Measurements from ENCODE around the gene GNG12.

GNG12 gene

GRCh38 chr1:67801903-67802302 lies 31.4 kb downstream of the GNG12 start:
- H3K4me1 ChIP-seq (ENCODE audit: control insufficient read depth, insufficient read depth, low read length, unreplicated experiment), result peaks cover 25% of the 10 kb centered on the region
- peaks cover 21% of the 10 kb centered on the region for H3K36me3 ChIP-seq (ENCODE audit: insufficient read depth, low read length)
- H3K79me2 ChIP-seq (ENCODE audit: control insufficient read depth, insufficient read depth, low read length, unreplicated experiment), result peaks cover 92% of the 10 kb centered on the region
- H3K27me3 ChIP-seq (ENCODE audit: insufficient read depth, low read length), result no peaks in the 10 kb centered on the region
- H3K27ac ChIP-seq (ENCODE audit: low read depth, low read length), result no peak overlapping the region
- no peak overlapping the region for H2AFZ ChIP-seq (ENCODE audit: low read length, unreplicated experiment)
- H3K4me3 ChIP-seq (ENCODE audit: low read depth, low read length), result no peak overlapping the region

- Histone ChIP-seq H3K4me3 (ENCODE audit: low read depth, low read length) (no peak overlapping the region), H3K27me3 (ENCODE audit: insufficient read depth, low read length) (no peaks in the 10 kb centered on the region), H3K36me3 (ENCODE audit: insufficient read depth, low read length) (peaks cover 10% of the 10 kb centered on the region), H3K79me2 (ENCODE audit: control insufficient read depth, insufficient read depth, low read length, unreplicated experiment) (peaks cover 88% of the 10 kb centered on the region), H3K27ac (ENCODE audit: low read depth, low read length) (0 out of 2 replicates have a peak overlapping the region, but pooled peaks have one; percentile 1), H2AFZ (ENCODE audit: low read length, unreplicated experiment) (no peak overlapping the region), H3K4me1 (ENCODE audit: control insufficient read depth, insufficient read depth, low read length, unreplicated experiment) (peaks cover 61% of the 10 kb centered on the region)
Observed at GRCh38 chr1:67795179-67795912, 37.9 kb downstream of the GNG12 start.

GRCh38 chr1:67793562-67793961 lies 39.7 kb downstream of the GNG12 start:
- Histone ChIP-seq H3K27me3 (ENCODE audit: insufficient read depth, low read length) (no peaks in the 10 kb centered on the region), H2AFZ (ENCODE audit: low read length, unreplicated experiment) (no peak overlapping the region), H3K27ac (ENCODE audit: low read depth, low read length) (peak overlapping the region; percentile 98), H3K36me3 (ENCODE audit: insufficient read depth, low read length) (peaks cover 4% of the 10 kb centered on the region; the same call in 1 of the 2 replicates), H3K4me3 (ENCODE audit: low read depth, low read length) (peak overlapping the region; percentile 62), H3K4me1 (ENCODE audit: control insufficient read depth, insufficient read depth, low read length, unreplicated experiment) (peaks cover 76% of the 10 kb centered on the region), H3K79me2 (ENCODE audit: control insufficient read depth, insufficient read depth, low read length, unreplicated experiment) (peaks cover 91% of the 10 kb centered on the region)

- Histone ChIP-seq H2AFZ (ENCODE audit: low read length, unreplicated experiment) (no peak overlapping the region), H3K4me3 (ENCODE audit: low read depth, low read length) (peak overlapping the region; percentile 62), H3K4me1 (ENCODE audit: control insufficient read depth, insufficient read depth, low read length, unreplicated experiment) (peaks cover 82% of the 10 kb centered on the region), H3K36me3 (ENCODE audit: insufficient read depth, low read length) (peaks cover 2% of the 10 kb centered on the region; the same call in 1 of the 2 replicates), H3K27me3 (ENCODE audit: insufficient read depth, low read length) (no peaks in the 10 kb centered on the region), H3K79me2 (ENCODE audit: control insufficient read depth, insufficient read depth, low read length, unreplicated experiment) (peaks cover 94% of the 10 kb centered on the region), H3K27ac (ENCODE audit: low read depth, low read length) (peak overlapping the region; percentile 98)
Observed at GRCh38 chr1:67792741-67793458, 40.4 kb downstream of the GNG12 start.

DNA sequence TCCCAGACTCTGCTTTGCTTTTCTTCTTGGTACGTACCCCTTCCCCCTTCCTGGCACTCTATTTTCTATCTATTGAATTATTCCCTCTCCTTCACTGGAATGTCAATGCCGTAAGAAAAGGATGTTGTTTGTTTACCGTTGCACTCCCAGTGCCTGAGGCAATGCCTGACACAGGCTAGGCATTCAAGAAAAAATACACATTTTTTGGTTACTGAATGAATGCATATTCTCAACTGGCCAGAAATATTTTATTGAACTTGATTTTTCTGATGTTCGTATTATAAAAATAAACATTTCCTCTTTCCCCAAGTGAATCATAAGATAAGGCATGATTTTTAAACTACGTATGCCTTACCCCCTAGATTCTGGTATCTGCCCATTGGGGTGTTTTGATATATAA lies 41.2 kb downstream of the GNG12 start:
- Histone ChIP-seq H3K4me1 (ENCODE audit: control insufficient read depth, insufficient read depth, low read length, unreplicated experiment) (peaks cover 90% of the 10 kb centered on the region), H3K4me3 (ENCODE audit: low read depth, low read length) (peak overlapping the region; percentile 62), H3K27ac (ENCODE audit: low read depth, low read length) (peak overlapping the region; percentile 98), H2AFZ (ENCODE audit: low read length, unreplicated experiment) (peak overlapping the region; percentile 3), H3K36me3 (ENCODE audit: insufficient read depth, low read length) (no peaks in the 10 kb centered on the region), H3K27me3 (ENCODE audit: insufficient read depth, low read length) (no peaks in the 10 kb centered on the region), H3K79me2 (ENCODE audit: control insufficient read depth, insufficient read depth, low read length, unreplicated experiment) (peaks cover 94% of the 10 kb centered on the region)

DNA sequence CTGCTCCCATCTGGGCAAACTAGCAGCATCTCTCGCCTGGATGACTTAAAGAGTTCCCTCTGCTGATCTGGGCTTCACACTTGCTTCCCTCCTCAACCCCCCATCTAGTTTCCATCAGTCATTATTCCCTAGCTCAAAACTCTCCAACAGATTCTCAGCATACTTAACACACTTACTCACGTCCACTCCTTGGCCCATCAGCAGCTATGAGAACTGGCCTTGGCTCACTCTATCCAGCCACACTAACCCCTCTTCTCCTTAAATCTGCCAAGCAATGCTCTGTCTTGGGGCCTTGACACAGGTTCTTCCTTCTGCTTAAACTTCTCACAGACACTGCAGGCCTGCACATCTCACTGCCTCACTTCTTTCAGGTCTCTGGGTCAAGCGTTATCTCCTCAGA lies 41.6 kb downstream of the GNG12 start:
- Histone ChIP-seq H3K27me3 (ENCODE audit: insufficient read depth, low read length) (no peaks in the 10 kb centered on the region), H3K79me2 (ENCODE audit: control insufficient read depth, insufficient read depth, low read length, unreplicated experiment) (peaks cover 94% of the 10 kb centered on the region), H3K4me1 (ENCODE audit: control insufficient read depth, insufficient read depth, low read length, unreplicated experiment) (peaks cover 94% of the 10 kb centered on the region), H3K36me3 (ENCODE audit: insufficient read depth, low read length) (no peaks in the 10 kb centered on the region), H3K27ac (ENCODE audit: low read depth, low read length) (peak overlapping the region; percentile 98), H3K4me3 (ENCODE audit: low read depth, low read length) (peak overlapping the region; percentile 62), H2AFZ (ENCODE audit: low read length, unreplicated experiment) (peak overlapping the region; percentile 3)

GRCh38 chr1:67791261-67791660 lies 42.0 kb downstream of the GNG12 start:
- peak overlapping the region; percentile 98 for H3K27ac ChIP-seq (ENCODE audit: low read depth, low read length)
- H2AFZ ChIP-seq (ENCODE audit: low read length, unreplicated experiment), result no peak overlapping the region
- peak overlapping the region; percentile 62 for H3K4me3 ChIP-seq (ENCODE audit: low read depth, low read length)
- peaks cover 97% of the 10 kb centered on the region for H3K4me1 ChIP-seq (ENCODE audit: control insufficient read depth, insufficient read depth, low read length, unreplicated experiment)
- H3K79me2 ChIP-seq (ENCODE audit: control insufficient read depth, insufficient read depth, low read length, unreplicated experiment), result peaks cover 94% of the 10 kb centered on the region
- H3K27me3 ChIP-seq (ENCODE audit: insufficient read depth, low read length), result no peaks in the 10 kb centered on the region
- H3K36me3 ChIP-seq (ENCODE audit: insufficient read depth, low read length), result no peaks in the 10 kb centered on the region

GRCh38 chr1:67790201-67790692 lies 43.0 kb downstream of the GNG12 start:
- Histone ChIP-seq H3K79me2 (ENCODE audit: control insufficient read depth, insufficient read depth, low read length, unreplicated experiment) (peaks cover 91% of the 10 kb centered on the region), H2AFZ (ENCODE audit: low read length, unreplicated experiment) (no peak overlapping the region), H3K4me1 (ENCODE audit: control insufficient read depth, insufficient read depth, low read length, unreplicated experiment) (peaks cover 97% of the 10 kb centered on the region), H3K4me3 (ENCODE audit: low read depth, low read length) (no peak overlapping the region), H3K27ac (ENCODE audit: low read depth, low read length) (peak overlapping the region; percentile 98), H3K27me3 (ENCODE audit: insufficient read depth, low read length) (no peaks in the 10 kb centered on the region), H3K36me3 (ENCODE audit: insufficient read depth, low read length) (no peaks in the 10 kb centered on the region)

DNA sequence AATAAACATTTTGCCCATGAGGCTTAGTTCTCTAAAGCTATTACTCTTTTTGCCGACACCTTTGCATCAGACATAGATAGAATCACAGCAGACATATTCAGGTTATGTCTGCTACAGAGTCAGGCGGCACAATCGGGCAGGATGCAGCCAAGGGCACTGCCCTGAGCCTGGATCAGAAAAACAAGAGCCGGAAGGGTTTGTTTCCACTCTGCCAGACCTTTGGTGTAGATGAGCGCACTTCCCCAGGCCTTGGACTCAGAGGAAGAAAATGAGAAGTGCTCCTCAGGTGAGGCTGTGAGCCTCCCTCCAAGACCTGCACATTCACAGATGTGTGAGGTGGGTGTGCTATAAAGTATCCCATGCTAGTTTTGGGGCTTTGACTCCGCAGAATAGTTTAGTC lies 43.7 kb downstream of the GNG12 start:
- H3K4me3 ChIP-seq (ENCODE audit: low read depth, low read length), result no peak overlapping the region
- 0 out of 2 replicates have a peak overlapping the region, but pooled peaks have one; percentile 98 for H3K27ac ChIP-seq (ENCODE audit: low read depth, low read length)
- no peaks in the 10 kb centered on the region for H3K27me3 ChIP-seq (ENCODE audit: insufficient read depth, low read length)
- H3K36me3 ChIP-seq (ENCODE audit: insufficient read depth, low read length), result no peaks in the 10 kb centered on the region
- peaks cover 90% of the 10 kb centered on the region for H3K79me2 ChIP-seq (ENCODE audit: control insufficient read depth, insufficient read depth, low read length, unreplicated experiment)
- H2AFZ ChIP-seq (ENCODE audit: low read length, unreplicated experiment), result no peak overlapping the region
- H3K4me1 ChIP-seq (ENCODE audit: control insufficient read depth, insufficient read depth, low read length, unreplicated experiment), result peaks cover 90% of the 10 kb centered on the region

DNA sequence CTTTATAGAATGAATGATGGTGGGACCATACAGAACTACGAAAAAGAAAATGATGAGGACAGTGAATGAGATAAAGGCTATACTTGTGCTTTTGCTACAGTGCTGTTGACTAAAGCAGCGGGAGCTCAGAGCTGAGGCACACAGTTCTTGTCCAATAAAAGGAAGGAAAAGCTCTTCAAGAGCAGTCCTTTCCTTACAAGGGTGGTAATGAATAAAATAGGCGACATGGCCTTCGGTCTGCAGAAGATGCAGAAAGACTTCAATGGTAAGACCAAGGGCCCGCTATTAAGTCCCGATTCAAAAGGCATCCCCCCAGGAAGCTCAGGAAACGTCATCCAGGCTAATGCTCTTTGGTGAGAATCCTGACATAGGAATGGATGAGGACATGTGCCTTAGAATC lies 44.4 kb downstream of the GNG12 start:
- no peak overlapping the region for H3K4me3 ChIP-seq (ENCODE audit: low read depth, low read length)
- peaks cover 84% of the 10 kb centered on the region for H3K4me1 ChIP-seq (ENCODE audit: control insufficient read depth, insufficient read depth, low read length, unreplicated experiment)
- no peak overlapping the region for H2AFZ ChIP-seq (ENCODE audit: low read length, unreplicated experiment)
- H3K27ac ChIP-seq (ENCODE audit: low read depth, low read length), result no peak overlapping the region
- no peaks in the 10 kb centered on the region for H3K27me3 ChIP-seq (ENCODE audit: insufficient read depth, low read length)
- H3K36me3 ChIP-seq (ENCODE audit: insufficient read depth, low read length), result no peaks in the 10 kb centered on the region
- H3K79me2 ChIP-seq (ENCODE audit: control insufficient read depth, insufficient read depth, low read length, unreplicated experiment), result peaks cover 85% of the 10 kb centered on the region

Measured in ACC112 (cell line).